ENCODE measurements around the gene ADAMTSL2. TPM values are rescaled to one million over a fixed set of nuclear protein-coding genes. Genes with fewer than 3 reads are reported as not detected.
A peak's percentile ranks its signal among the peaks of the same experiment; 100 is the strongest.

The ADAMTSL2 gene
- total and polyA plus RNA-seq, 2 of the 13 experiments (the other 11 are each of a cell fraction or from before 2014, with no cell fraction given): 1.9 to 3.8 TPM

DNA sequence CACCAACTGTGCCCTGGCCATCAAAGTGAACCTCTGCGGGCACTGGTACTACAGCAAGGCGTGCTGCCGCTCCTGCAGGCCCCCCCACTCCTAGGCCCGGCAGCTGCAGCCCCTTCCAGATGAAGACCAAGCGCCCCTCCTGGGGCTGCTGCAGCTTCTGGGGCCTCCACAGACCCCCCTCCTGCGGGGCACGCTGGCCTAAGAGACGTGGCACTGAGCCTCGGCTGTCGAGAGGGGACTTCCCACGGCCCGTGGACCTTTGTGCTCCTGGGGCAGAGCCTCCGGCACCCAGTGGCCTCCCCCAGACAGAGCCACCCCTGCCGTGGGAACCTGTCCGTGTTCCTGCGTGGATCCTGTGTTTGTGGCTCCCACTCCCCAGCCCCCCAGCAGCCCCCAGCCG lies 40.3 kb downstream of the ADAMTSL2 start (continued):
- TF ChIP-seq ARNTL (CRISPR knock-in tag; IDR thresholded peaks at IDR 0.05) (no peak), PHF21A (CRISPR knock-in tag; IDR thresholded peaks at IDR 0.05) (no peak)
- TF ChIP-seq, protein P1, sequence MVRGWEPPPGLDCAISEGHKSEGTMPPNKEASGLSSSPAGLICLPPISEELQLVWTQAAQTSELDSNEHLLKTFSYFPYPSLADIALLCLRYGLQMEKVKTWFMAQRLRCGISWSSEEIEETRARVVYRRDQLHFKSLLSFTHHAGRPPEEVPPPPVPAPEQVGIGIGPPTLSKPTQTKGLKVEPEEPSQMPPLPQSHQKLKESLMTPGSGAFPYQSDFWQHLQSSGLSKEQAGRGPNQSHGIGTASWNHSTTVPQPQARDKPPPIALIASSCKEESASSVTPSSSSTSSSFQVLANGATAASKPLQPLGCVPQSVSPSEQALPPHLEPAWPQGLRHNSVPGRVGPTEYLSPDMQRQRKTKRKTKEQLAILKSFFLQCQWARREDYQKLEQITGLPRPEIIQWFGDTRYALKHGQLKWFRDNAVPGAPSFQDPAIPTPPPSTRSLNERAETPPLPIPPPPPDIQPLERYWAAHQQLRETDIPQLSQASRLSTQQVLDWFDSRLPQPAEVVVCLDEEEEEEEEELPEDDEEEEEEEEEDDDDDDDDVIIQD (CRISPR knock-in tag; IDR thresholded peaks at IDR 0.05; ENCODE audit: low read depth): no peak

DNA sequence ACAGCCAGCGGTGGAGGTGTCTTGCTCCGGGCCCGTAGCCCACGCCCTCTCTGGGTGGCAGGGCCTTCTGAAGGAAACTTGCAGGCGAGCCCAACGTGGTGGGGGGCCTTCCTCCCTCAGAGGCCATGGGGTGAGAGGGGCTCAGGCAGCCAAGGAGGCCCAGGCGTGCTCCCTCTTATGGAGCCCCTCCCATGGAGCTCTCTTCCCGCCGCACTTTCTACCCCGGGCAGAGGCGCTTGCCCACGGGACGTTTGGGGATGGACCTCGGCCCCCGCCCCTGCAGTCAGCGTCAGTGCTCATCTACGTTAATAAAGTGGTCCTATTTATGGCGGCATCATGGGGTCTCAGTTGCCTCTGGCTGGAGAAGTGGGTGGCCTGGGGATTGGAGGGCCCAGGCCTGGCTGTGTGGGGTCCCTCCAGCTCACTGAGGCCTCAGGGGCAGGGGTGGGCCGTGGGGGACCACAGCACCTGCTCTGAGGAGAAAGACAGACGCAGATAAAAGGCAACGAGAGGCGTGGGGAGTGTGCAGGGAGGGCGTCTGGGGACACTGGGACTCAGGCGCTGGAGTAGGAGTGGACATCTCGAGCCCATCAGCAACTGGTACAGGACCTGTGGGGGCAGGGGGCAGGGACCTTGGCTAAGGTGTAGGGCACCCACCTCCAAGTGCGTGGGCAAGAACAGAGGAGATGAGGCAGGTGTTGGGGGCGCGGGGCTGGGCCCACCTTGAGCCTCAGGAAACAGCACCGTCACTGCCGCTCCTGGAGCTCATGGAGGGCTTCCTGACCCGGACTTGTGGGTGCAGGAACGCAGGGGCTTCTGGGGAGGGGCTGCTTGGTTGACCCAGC lies 40.9 kb downstream of the ADAMTSL2 start:
- Histone ChIP-seq H2AFZ (ENCODE audit: low read length) (no peak overlapping the region), H3K4me1 (ENCODE audit: insufficient read depth, low read length) (peaks cover 21% of the 10 kb centered on the region), H3K27me3 (ENCODE audit: control insufficient read depth in 1 of 2, insufficient read depth in 2 of 2, low read length in 2 of 2) (peaks cover 10 to 49% of the 10 kb centered on the region in 2 experiments; a peak in 4 of 5 replicates), H3K4me3 (replicated peaks in 1 of 3; ENCODE audit: insufficient read depth in 1 of 3, low read depth in 2 of 3, low read length in 3 of 3) (no peak overlapping the region), H3K79me2 (ENCODE audit: insufficient read depth, low read length) (no peaks in the 10 kb centered on the region), H3K36me3 (replicated peaks in 1 of 2; ENCODE audit: control insufficient read depth in 1 of 2, insufficient read depth in 2 of 2, low read length in 2 of 2) (no peaks in the 10 kb centered on the region), H3K9ac (ENCODE audit: insufficient read depth, low read depth, low read length) (no peak overlapping the region), H3K4me2 (ENCODE audit: low read depth, low read length) (peak overlapping the region; percentile 7; the same call in 1 of the 2 replicates), H3K27ac (ENCODE audit: extremely low read length, insufficient read depth, low read length) (no peak overlapping the region), H3K9me3 (ENCODE audit: low read length) (no peaks in the 10 kb centered on the region), H4K20me1 (ENCODE audit: insufficient read depth, low read length) (no peaks in the 10 kb centered on the region)
- ChIA-PET POLR2A (no interaction called here), CTCF (ENCODE audit: low intra/inter-chr PET ratio, low total read pairs) (no interaction called here)
- WGBS (ENCODE audit: low lambda C conversion rate): 55% methylated on average over 19 of the region's 32 CpGs
- FAIRE-seq (no peak), ATAC-seq (no peak), DNase-seq (ENCODE audit: low spot score) (no peak)
- BruUV-seq (replicated peaks): no TSS peak
- in situ Hi-C loops (cut with HindIII; ENCODE audit: extremely low pct_ligation_motif_present, low pct_unique_long_range_greater_than_20kb) (no loop called here), intact Hi-C loops (cut with micrococcal nuclease; ENCODE audit: unreplicated experiment) (no loop called here)
- TF ChIP-seq, protein P2, sequence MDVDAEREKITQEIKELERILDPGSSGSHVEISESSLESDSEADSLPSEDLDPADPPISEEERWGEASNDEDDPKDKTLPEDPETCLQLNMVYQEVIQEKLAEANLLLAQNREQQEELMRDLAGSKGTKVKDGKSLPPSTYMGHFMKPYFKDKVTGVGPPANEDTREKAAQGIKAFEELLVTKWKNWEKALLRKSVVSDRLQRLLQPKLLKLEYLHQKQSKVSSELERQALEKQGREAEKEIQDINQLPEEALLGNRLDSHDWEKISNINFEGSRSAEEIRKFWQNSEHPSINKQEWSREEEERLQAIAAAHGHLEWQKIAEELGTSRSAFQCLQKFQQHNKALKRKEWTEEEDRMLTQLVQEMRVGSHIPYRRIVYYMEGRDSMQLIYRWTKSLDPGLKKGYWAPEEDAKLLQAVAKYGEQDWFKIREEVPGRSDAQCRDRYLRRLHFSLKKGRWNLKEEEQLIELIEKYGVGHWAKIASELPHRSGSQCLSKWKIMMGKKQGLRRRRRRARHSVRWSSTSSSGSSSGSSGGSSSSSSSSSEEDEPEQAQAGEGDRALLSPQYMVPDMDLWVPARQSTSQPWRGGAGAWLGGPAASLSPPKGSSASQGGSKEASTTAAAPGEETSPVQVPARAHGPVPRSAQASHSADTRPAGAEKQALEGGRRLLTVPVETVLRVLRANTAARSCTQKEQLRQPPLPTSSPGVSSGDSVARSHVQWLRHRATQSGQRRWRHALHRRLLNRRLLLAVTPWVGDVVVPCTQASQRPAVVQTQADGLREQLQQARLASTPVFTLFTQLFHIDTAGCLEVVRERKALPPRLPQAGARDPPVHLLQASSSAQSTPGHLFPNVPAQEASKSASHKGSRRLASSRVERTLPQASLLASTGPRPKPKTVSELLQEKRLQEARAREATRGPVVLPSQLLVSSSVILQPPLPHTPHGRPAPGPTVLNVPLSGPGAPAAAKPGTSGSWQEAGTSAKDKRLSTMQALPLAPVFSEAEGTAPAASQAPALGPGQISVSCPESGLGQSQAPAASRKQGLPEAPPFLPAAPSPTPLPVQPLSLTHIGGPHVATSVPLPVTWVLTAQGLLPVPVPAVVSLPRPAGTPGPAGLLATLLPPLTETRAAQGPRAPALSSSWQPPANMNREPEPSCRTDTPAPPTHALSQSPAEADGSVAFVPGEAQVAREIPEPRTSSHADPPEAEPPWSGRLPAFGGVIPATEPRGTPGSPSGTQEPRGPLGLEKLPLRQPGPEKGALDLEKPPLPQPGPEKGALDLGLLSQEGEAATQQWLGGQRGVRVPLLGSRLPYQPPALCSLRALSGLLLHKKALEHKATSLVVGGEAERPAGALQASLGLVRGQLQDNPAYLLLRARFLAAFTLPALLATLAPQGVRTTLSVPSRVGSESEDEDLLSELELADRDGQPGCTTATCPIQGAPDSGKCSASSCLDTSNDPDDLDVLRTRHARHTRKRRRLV (CRISPR knock-in tag; IDR thresholded peaks at IDR 0.05): no peak
- no peak for TF ChIP-seq PHF8 (CRISPR knock-in tag; IDR thresholded peaks at IDR 0.05)
- TF ChIP-seq ZNF180 (CRISPR knock-in tag; IDR thresholded peaks at IDR 0.05; ENCODE audit: borderline replicate concordance, low read depth): no peak
- TF ChIP-seq TBP (CRISPR knock-in tag; IDR thresholded peaks at IDR 0.05): no peak
